ENCODE data around the gene RSAD1. TPM values are rescaled to one million over a fixed set of nuclear protein-coding genes. Genes with fewer than 3 reads are reported as not detected.

The RSAD1 gene
- total RNA-seq, 2 donors from 2014 or later = 24.9 to 25.4 TPM

DNA sequence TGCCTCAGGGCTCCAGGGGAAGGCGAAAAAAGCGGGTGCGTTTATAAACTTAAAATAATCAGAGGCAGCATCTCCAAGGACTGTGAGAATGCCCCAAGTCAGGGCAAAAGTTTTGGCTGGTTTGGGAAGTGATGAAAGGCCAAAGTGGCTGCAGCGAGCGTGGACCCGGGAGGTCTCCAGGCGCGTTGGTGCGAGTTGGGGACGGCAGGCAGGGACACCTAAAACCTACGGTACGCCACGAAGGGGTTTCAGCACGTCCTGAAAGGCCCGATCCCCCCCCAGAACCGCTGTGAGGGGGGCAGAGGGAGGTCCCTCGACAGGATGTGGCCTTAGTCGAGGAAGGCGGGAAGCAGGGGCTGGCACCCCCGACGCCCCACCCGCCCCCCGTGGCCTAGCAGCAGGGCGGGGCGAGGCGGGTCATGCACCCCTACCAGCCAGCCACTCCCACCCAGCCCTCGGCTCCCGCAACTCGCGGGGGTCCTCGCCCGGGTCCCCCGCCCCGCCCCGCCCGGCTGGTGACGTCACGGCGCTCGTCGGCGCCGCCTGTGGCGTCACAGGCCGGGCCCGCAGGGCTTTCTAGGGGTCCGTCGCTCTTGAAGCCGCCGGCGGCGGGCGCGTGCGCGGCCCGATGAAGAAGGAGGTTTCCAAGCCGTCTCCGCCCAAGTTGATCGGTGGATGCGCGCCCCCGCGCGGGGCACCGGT, 29.4 kb downstream of the RSAD1 start, which contains the start of gene MYCBPAP:
TSS of gene MYCBPAP (plus strand) at position 569 of the 702 bp plus-strand sequence. CDS start 236 bp downstream, outside the sequence.
- DNase-seq (ENCODE audit: low spot score) = peak; percentile 93
- intact Hi-C loops (cut with DNase I) = no loop called here

- intact Hi-C loops (cut with DNase I) = no loop called here
- no peak for DNase-seq (ENCODE audit: low spot score)
Observed at GRCh38 chr17:50508573-50509460, 30.2 kb downstream of the RSAD1 start.

- DNase-seq (ENCODE audit: low spot score) = no peak
Observed at GRCh38 chr17:50511058-50511457, 32.4 kb downstream of the RSAD1 start.

DNA sequence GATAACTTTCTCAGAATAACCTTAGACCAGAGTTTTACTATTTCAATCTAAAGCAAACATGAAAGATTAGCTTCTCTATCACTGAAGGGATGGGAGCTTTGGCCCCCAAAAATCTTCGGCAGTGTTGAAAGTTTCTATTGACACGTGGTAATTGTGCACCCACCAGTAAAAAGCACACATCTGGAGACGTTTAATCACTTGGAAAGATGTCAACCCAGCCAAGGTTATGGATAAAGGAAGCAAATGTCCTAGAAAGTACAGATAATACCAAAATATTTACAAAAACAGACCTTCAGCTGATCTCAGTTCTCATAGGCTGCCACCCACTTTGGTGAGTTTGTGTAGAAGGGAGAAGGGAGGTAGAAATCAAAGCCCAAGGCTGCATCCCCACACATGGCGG, 34.8 kb downstream of the RSAD1 start:
- intact Hi-C loops (cut with DNase I) = no loop called here
- no peak for DNase-seq (ENCODE audit: low spot score)

More at GRCh38 chr17:50511058-50511457, 32.4 kb downstream of the RSAD1 start:
- intact Hi-C loops (cut with DNase I) = no loop called here

GRCh38 chr17:50514388-50514787, 35.7 kb downstream of the RSAD1 start:
- intact Hi-C loops (cut with DNase I) = no loop called here
- no peak for DNase-seq (ENCODE audit: low spot score)

- intact Hi-C loops (cut with DNase I) = no loop called here
- DNase-seq (ENCODE audit: low spot score) = no peak
Observed at GRCh38 chr17:50514936-50515702, 36.5 kb downstream of the RSAD1 start.

DNA sequence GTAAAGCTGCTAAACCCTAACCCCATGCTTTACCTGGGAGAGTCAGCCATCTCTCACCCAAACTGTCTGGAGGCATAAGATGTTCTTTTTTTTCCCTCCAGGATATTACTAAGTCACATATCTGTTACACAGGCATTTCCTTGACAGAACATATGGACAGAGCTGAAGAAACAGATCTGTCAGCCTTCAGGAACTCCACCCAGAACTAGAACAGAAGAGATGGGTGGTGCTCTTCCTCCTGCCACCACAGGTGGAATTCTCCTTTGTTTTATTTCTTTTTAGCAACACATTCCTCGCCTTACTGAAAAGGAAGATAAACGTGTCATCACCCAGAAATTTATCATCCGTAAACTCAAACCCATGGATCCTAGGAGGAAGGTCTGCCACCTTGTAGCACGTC, 38.4 kb downstream of the RSAD1 start:
- intact Hi-C loops (cut with DNase I) = no loop called here

GRCh38 chr17:50517504-50518383, 39.1 kb downstream of the RSAD1 start:
- intact Hi-C loops (cut with DNase I) = no loop called here
- DNase-seq (ENCODE audit: low spot score) = no peak

More for the DNA sequence above, 38.4 kb downstream of the RSAD1 start:
- DNase-seq (ENCODE audit: low spot score) = no peak

GRCh38 chr17:50518384-50519023, 39.8 kb downstream of the RSAD1 start:
- intact Hi-C loops (cut with DNase I) = no loop called here
- DNase-seq (ENCODE audit: low spot score) = no peak

DNA sequence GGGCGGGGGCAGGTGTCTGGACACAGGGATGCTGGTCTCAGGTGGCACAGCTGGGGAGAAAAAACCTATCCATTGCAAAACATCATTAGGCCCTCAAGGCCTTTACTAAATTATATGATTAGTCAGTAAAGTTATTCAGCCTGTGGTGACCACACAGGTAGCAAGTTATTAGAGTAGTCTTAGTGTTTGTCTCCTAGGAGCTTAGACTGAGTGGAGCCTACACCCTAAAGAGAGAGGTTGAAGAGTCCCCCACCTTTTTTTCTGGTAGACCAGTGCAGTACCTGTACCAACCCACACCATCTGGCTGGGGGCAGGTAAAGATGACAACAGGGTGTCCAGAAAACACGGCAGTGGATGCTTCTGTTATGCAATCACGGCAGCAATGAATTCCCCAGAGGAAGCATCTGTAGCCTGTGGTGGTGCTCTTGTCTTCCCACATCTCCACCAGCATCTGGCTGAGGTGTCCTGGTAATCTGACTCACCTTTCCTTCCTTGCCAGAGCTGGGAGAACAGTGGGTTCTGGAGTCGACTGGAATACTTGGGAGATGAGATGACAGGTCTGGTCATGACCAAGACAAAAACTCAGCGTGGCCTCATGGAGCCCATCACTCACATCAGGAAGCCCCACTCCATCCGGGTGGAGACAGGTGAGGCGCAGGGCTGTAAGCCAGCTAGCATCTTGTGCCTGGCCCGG, 40.6 kb downstream of the RSAD1 start:
- no peak for DNase-seq (ENCODE audit: low spot score)
- intact Hi-C loops (cut with DNase I) = no loop called here

DNA sequence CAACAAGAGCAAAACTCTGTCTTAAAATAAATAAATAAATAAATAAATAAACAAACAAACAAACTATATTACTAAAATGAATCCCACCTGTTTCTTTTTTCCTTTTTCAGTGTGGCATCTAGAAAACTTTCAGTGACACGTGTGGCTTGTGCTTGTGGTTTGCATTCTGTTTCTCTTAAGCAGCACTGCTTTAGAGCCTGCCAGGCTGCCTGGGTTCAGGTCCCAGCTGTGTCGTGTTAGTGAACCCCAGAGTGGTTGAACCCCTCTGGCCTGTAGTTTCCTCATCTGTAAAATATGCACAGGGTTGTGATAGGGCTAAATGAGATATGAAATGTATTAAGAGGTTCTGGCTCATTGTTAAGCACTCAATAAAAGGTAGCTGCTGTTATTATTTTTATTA, 41.8 kb downstream of the RSAD1 start:
- DNase-seq (ENCODE audit: low spot score) = no peak
- intact Hi-C loops (cut with DNase I) = no loop called here

DNA sequence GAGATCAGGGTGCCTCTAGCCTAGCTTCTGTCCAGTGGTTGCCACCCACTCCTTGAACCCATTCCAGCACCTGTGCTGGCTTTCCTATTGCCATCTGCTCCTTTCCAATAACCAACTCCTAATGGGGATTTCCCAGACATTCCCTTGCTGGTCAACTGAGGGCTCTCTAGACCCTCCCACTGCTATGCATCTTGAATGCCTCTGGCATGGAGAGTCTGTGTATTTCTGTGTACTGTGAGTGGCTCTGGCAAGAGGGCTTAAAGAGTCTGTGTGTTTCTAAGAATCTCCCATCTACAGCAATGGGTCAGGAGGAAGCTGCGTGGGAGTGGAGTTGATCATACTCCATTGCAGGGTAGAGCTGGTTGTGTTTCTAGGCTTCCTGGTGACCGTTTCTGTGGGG, 42.9 kb downstream of the RSAD1 start:
- intact Hi-C loops (cut with DNase I) = no loop called here
- no peak for DNase-seq (ENCODE audit: low spot score)

DNA sequence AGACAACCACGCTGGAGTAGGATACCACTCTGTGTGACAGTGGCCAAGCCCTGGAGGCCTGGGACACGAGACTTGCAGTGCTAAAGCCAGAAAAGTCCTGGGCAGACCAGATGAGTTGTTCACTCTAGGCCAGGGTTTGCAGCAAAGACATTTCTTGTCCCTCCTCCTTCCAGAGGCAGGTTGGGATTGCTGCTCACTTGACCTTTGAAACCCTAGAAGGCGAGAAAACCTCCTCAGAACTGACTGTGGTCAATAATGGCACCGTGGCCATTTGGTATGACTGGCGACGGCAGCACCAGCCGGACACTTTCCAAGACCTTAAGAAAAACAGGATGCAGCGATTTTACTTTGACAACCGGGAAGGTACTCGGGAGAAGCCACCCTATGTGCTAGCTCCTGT, 44.1 kb downstream of the RSAD1 start:
- DNase-seq (ENCODE audit: low spot score) = no peak
- intact Hi-C loops (cut with DNase I) = no loop called here

GRCh38 chr17:50523208-50523607, 44.5 kb downstream of the RSAD1 start:
- no peak for DNase-seq (ENCODE audit: low spot score)
- intact Hi-C loops (cut with DNase I) = no loop called here

DNA sequence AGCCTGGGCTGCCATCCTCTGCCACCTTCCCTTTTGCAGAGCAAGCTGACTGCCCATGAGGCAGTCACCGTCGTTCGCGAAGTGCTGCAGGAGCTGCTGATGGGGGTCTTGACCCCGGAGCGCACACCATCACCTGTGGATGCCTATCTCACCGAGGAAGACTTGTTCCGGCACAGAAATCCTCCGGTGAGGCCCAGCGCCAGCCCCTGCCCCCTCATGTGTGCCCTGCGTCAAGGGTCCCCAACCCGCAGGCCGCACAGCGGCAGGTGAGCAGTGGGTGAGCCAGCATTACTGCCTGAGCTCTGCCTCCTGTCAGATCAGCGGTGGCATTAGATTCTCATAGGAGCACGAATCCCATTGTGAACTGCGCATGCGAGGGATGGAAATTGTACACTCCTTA, 46.2 kb downstream of the RSAD1 start:
- DNase-seq (ENCODE audit: low spot score) = no peak
- intact Hi-C loops (cut with DNase I) = no loop called here

DNA sequence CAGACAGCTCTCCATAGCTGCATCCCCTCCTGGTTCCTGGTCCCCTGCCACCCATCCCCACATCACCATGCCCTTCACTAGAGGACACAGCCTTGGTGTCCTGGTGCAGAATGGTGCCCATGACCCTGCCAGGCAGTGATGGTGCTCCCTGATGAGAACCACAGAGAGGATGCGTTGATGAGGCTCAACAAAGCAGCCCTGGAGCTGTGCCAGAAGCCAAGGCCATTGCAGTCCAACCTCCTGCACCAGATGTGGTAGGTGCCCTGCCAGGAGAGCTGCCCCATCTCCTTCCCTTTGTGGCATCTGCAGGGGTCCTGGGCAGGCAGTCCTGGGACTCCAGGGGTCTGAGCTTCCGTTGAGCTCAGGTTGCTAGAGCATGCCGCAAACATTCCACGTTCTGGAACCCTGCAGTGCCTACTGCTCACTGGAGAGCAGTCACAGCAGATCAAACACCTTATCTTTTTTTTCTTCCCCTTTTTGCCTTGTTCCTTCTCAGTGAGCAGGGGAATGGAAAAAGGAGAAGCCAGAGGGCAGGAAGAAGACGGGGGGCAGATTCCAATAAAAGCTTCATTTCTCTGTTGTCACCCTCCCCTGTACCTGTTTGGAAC, 48.6 kb downstream of the RSAD1 start:
- no peak for DNase-seq (ENCODE audit: low spot score)
- intact Hi-C loops (cut with DNase I) = no loop called here

GRCh38 chr17:50527949-50528474, 49.4 kb downstream of the RSAD1 start:
- intact Hi-C loops (cut with DNase I) = no loop called here

More at GRCh38 chr17:50527949-50528474, 49.4 kb downstream of the RSAD1 start:
- DNase-seq (ENCODE audit: low spot score) = no peak
